ENCODE measurements around the gene MYO1A.

MYO1A gene

DNA sequence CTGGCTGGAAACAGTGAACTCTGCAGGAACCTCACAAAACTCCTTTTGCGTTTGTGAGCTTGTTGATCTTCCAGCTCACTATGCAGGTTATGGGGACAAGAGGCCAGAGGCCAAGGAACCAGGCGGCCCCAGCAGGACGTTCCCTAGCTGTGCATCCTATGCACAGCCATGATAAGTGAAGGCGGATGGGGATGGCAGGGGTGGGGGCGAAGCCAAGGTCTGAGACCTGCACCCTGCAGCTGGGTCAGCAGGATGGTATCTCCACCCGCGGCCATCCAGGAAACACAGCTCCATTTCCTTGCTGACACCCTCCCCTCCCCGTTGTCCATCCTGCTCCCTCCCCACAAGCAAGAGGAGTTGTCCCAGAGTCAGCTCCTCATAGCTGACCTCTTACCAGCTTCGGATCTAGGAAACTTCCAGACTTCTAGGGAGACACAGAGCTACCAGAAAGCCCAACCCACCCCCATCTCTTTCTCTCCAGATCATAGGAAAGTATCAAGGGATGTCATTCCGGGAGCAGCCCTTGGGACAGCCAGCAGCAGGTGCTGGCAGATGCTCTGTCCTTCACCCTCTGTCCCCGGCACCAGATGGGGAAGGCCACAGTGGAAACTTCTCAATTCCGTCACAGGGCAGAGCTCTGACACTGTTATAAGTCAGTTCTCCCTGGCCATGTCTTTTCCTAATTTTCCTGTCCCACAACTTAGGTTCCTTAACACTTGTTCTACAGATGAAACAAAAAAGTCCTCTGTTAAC is 53.0 kb downstream of the MYO1A start:
- Histone ChIP-seq H3K36me3 (ENCODE audit: insufficient read depth, low read length) (peaks cover 12% of the 10 kb centered on the region), H3K27me3 (ENCODE audit: control insufficient read depth, insufficient read depth, low read length) (no peaks in the 10 kb centered on the region), H3K9ac (ENCODE audit: low read depth, low read length) (no peak overlapping the region), H3K9me3 (replicated peaks; ENCODE audit: low read length) (no peaks in the 10 kb centered on the region), H3K4me2 (ENCODE audit: low read length) (no peak overlapping the region), H3K4me1 (ENCODE audit: control insufficient read depth, insufficient read depth, low read length) (peaks cover 14% of the 10 kb centered on the region), H3K4me3 (ENCODE audit: low read length) (no peak overlapping the region)

DNA sequence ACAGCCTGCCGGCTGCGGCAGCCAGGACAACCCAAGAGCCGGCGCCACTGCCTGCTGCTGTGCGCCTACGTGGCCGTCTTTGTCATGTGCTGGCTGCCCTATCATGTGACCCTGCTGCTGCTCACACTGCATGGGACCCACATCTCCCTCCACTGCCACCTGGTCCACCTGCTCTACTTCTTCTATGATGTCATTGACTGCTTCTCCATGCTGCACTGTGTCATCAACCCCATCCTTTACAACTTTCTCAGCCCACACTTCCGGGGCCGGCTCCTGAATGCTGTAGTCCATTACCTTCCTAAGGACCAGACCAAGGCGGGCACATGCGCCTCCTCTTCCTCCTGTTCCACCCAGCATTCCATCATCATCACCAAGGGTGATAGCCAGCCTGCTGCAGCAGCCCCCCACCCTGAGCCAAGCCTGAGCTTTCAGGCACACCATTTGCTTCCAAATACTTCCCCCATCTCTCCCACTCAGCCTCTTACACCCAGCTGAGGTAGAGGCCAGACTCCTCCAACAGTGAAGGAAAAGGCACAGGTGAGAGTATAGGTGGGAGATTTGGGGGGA is 53.9 kb downstream of the MYO1A start:
- no peak overlapping the region for H3K4me3 ChIP-seq (ENCODE audit: low read length)
- H3K4me1 ChIP-seq (ENCODE audit: control insufficient read depth, insufficient read depth, low read length), result peaks cover 9% of the 10 kb centered on the region

DNA sequence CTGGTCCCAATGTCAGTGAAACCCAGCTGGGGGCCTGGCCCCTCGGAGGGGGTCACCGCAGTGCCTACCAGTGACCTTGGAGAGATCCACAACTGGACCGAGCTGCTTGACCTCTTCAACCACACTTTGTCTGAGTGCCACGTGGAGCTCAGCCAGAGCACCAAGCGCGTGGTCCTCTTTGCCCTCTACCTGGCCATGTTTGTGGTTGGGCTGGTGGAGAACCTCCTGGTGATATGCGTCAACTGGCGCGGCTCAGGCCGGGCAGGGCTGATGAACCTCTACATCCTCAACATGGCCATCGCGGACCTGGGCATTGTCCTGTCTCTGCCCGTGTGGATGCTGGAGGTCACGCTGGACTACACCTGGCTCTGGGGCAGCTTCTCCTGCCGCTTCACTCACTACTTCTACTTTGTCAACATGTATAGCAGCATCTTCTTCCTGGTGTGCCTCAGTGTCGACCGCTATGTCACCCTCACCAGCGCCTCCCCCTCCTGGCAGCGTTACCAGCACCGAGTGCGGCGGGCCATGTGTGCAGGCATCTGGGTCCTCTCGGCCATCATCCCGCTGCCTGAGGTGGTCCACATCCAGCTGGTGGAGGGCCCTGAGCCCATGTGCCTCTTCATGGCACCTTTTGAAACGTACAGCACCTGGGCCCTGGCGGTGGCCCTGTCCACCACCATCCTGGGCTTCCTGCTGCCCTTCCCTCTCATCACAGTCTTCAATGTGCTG is 54.6 kb downstream of the MYO1A start:
- Histone ChIP-seq H3K4me2 (ENCODE audit: low read length) (no peak overlapping the region), H3K4me3 (ENCODE audit: low read length) (no peak overlapping the region), H3K27me3 (ENCODE audit: control insufficient read depth, insufficient read depth, low read length) (peaks cover 6% of the 10 kb centered on the region)

More for the DNA sequence above, 53.9 kb downstream of the MYO1A start:
- no peak overlapping the region for H3K4me2 ChIP-seq (ENCODE audit: low read length)
- no peaks in the 10 kb centered on the region for H3K9me3 ChIP-seq (replicated peaks; ENCODE audit: low read length)
- peaks cover 2% of the 10 kb centered on the region for H3K36me3 ChIP-seq (ENCODE audit: insufficient read depth, low read length)
- peaks cover 2% of the 10 kb centered on the region for H3K27me3 ChIP-seq (ENCODE audit: control insufficient read depth, insufficient read depth, low read length)
- H3K9ac ChIP-seq (ENCODE audit: low read depth, low read length), result no peak overlapping the region

GRCh38 chr12:56994231-56994746 is 55.6 kb downstream of the MYO1A start:
- Histone ChIP-seq H3K27me3 (ENCODE audit: control insufficient read depth, insufficient read depth, low read length) (peaks cover 6% of the 10 kb centered on the region), H3K9ac (ENCODE audit: low read depth, low read length) (no peak overlapping the region), H3K4me2 (ENCODE audit: low read length) (no peak overlapping the region), H3K4me1 (ENCODE audit: control insufficient read depth, insufficient read depth, low read length) (peaks cover 3% of the 10 kb centered on the region), H3K36me3 (ENCODE audit: insufficient read depth, low read length) (no peaks in the 10 kb centered on the region), H3K4me3 (ENCODE audit: low read length) (no peak overlapping the region), H3K9me3 (replicated peaks; ENCODE audit: low read length) (no peaks in the 10 kb centered on the region)

More for the DNA sequence above, 54.6 kb downstream of the MYO1A start:
- no peaks in the 10 kb centered on the region for H3K9me3 ChIP-seq (replicated peaks; ENCODE audit: low read length)
- no peak overlapping the region for H3K9ac ChIP-seq (ENCODE audit: low read depth, low read length)
- H3K36me3 ChIP-seq (ENCODE audit: insufficient read depth, low read length), result no peaks in the 10 kb centered on the region
- peaks cover 9% of the 10 kb centered on the region for H3K4me1 ChIP-seq (ENCODE audit: control insufficient read depth, insufficient read depth, low read length)

DNA sequence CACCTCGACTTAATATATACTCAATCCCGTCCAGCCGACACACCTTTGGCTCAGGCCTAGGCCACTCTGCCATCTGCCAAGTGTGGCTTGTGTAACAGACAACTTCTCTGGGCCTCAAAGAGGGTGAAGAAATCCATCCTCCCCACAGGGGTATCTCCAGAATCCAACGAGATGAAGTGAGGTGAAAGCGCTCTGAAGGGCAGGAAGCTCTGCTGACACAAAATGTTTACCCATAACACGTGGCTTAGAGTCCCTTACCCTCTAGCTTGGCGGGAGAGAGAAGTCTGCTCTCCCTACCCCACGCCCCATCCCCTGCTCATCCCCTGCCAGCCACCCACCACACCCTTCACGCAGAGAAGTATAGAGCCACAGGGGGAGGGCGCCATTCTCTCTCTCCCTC is 56.6 kb downstream of the MYO1A start:
- Histone ChIP-seq H3K4me3 (ENCODE audit: low read length) (no peak overlapping the region), H3K27me3 (ENCODE audit: control insufficient read depth, insufficient read depth, low read length) (peaks cover 6% of the 10 kb centered on the region), H3K9me3 (replicated peaks; ENCODE audit: low read length) (no peaks in the 10 kb centered on the region), H3K9ac (ENCODE audit: low read depth, low read length) (no peak overlapping the region), H3K36me3 (ENCODE audit: insufficient read depth, low read length) (no peaks in the 10 kb centered on the region), H3K4me1 (ENCODE audit: control insufficient read depth, insufficient read depth, low read length) (no peaks in the 10 kb centered on the region), H3K4me2 (ENCODE audit: low read length) (no peak overlapping the region)

- H3K9ac ChIP-seq (ENCODE audit: low read depth, low read length), result no peak overlapping the region
Measured at GRCh38 chr12:56991319-56992246, 58.3 kb downstream of the MYO1A start.

DNA sequence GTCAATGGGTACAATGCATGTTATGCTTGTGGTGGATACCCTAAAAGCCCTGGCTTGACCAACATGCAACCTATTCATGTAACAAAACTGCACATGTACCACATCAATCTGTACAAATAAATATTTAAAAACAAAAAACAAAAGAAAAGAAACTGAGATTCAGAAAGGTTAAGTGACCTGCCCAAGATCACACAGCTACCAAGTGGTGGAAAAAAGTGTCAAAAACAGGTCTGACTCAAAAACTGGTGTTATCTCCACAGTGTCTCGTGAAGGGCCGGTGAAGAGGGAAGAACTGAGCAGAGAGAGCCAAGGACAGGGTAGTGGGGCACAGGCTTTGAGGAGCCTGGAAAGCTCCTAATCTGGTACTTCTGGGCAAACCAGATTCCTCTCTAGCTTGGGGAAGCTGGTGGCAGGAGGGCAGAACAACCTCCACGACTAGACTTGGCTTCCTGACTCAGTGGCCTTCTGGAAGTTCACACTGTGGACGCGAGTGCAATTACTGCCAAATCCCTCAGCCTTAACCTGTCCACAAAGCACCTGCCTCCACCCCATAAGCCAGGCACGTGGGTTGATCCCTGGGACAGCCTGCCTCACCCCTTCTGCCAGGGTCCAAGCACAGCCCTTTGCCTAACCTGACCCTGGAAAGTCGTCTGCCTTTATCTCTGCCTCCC is 59.1 kb downstream of the MYO1A start:
- H3K27me3 ChIP-seq (ENCODE audit: control insufficient read depth, insufficient read depth, low read length), result peaks cover 6% of the 10 kb centered on the region
- no peaks in the 10 kb centered on the region for H3K4me1 ChIP-seq (ENCODE audit: control insufficient read depth, insufficient read depth, low read length)
- H3K9me3 ChIP-seq (replicated peaks; ENCODE audit: low read length), result no peaks in the 10 kb centered on the region
- no peak overlapping the region for H3K9ac ChIP-seq (ENCODE audit: low read depth, low read length)
- no peak overlapping the region for H3K4me2 ChIP-seq (ENCODE audit: low read length)
- no peaks in the 10 kb centered on the region for H3K36me3 ChIP-seq (ENCODE audit: insufficient read depth, low read length)
- no peak overlapping the region for H3K4me3 ChIP-seq (ENCODE audit: low read length)

More at GRCh38 chr12:56991319-56992246, 58.3 kb downstream of the MYO1A start:
- Histone ChIP-seq H3K4me2 (ENCODE audit: low read length) (no peak overlapping the region), H3K4me3 (ENCODE audit: low read length) (no peak overlapping the region), H3K4me1 (ENCODE audit: control insufficient read depth, insufficient read depth, low read length) (no peaks in the 10 kb centered on the region), H3K9me3 (replicated peaks; ENCODE audit: low read length) (no peaks in the 10 kb centered on the region), H3K36me3 (ENCODE audit: insufficient read depth, low read length) (no peaks in the 10 kb centered on the region), H3K27me3 (ENCODE audit: control insufficient read depth, insufficient read depth, low read length) (peaks cover 6% of the 10 kb centered on the region)

GRCh38 chr12:56989861-56990610 is 59.9 kb downstream of the MYO1A start:
- H3K4me1 ChIP-seq (ENCODE audit: control insufficient read depth, insufficient read depth, low read length), result no peaks in the 10 kb centered on the region
- H3K9me3 ChIP-seq (replicated peaks; ENCODE audit: low read length), result no peaks in the 10 kb centered on the region

DNA sequence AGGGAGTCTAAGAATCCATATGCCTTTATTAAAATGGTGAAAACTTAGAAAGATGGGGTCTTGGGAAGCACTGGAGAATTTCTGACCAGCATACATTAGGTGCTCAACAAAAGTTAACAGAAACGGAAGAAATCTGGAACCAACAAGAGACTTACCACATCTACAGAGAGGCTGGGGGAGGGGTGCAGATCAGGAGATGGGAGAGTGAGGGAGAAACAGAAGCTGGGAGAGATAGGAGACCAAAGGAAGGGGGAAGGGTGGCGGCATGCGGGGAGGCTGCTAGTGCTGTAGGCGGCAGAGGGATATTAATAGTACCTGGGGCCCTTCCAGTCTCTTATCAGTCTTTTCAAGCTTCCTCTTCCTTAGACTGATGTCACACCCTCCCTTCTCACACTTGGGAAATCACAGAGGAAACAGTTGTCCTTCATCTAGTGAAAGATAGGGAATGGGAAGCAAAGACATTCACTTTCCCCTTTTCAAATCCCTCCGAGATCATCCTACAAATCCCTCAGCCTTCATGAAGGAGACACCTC is 61.7 kb downstream of the MYO1A start:
- H3K4me2 ChIP-seq (ENCODE audit: low read length), result no peak overlapping the region
- peaks cover 6% of the 10 kb centered on the region for H3K27me3 ChIP-seq (ENCODE audit: control insufficient read depth, insufficient read depth, low read length)
- H3K4me1 ChIP-seq (ENCODE audit: control insufficient read depth, insufficient read depth, low read length), result no peaks in the 10 kb centered on the region
- no peak overlapping the region for H3K9ac ChIP-seq (ENCODE audit: low read depth, low read length)
- H3K36me3 ChIP-seq (ENCODE audit: insufficient read depth, low read length), result no peaks in the 10 kb centered on the region
- no peak overlapping the region for H3K4me3 ChIP-seq (ENCODE audit: low read length)
- H3K9me3 ChIP-seq (replicated peaks; ENCODE audit: low read length), result no peaks in the 10 kb centered on the region

More at GRCh38 chr12:56989861-56990610, 59.9 kb downstream of the MYO1A start:
- Histone ChIP-seq H3K9ac (ENCODE audit: low read depth, low read length) (no peak overlapping the region), H3K4me3 (ENCODE audit: low read length) (no peak overlapping the region), H3K4me2 (ENCODE audit: low read length) (no peak overlapping the region), H3K36me3 (ENCODE audit: insufficient read depth, low read length) (no peaks in the 10 kb centered on the region), H3K27me3 (ENCODE audit: control insufficient read depth, insufficient read depth, low read length) (peaks cover 6% of the 10 kb centered on the region)

GRCh38 chr12:56987551-56988053 is 62.3 kb downstream of the MYO1A start:
- no peak overlapping the region for H3K4me3 ChIP-seq (ENCODE audit: low read length)
- H3K27me3 ChIP-seq (ENCODE audit: control insufficient read depth, insufficient read depth, low read length), result peaks cover 6% of the 10 kb centered on the region
- no peaks in the 10 kb centered on the region for H3K36me3 ChIP-seq (ENCODE audit: insufficient read depth, low read length)
- H3K4me2 ChIP-seq (ENCODE audit: low read length), result no peak overlapping the region
- no peaks in the 10 kb centered on the region for H3K9me3 ChIP-seq (replicated peaks; ENCODE audit: low read length)
- no peaks in the 10 kb centered on the region for H3K4me1 ChIP-seq (ENCODE audit: control insufficient read depth, insufficient read depth, low read length)
- no peak overlapping the region for H3K9ac ChIP-seq (ENCODE audit: low read depth, low read length)

All from skeletal muscle satellite cell (primary cell).